ENCODE data around the gene ABCC6.

DNA sequence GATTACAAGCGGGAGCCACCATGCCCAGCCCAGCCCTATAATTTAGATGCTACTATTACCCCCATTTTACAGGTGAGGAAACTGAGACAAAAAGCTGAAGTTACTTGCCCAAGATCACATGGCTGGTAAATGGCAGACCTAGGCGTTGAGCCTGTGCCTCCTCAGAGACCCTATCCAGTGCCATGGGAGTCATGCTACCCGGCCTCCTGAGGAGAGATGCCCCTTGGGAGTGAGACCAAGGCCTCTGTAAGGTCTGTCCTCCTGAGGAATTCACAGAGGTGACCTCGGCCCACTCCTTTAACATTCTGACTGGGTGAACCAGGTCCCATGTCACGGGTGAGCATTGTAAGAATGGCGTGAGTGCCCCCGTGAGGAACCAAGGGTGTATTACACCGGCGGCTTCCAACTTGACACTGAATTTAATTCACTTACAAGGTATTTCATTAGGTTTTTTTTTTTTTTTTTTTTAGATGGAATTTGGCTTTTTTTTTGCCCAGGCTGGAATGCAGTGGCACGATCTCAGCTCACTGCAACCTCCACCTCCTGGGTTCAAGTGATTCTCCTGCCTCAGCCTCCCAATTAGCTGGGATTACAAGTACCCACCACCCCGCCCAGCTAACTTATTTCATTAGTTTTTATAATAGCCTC is 95.7 kb downstream of the ABCC6 start:
- TF ChIP-seq, protein P1, sequence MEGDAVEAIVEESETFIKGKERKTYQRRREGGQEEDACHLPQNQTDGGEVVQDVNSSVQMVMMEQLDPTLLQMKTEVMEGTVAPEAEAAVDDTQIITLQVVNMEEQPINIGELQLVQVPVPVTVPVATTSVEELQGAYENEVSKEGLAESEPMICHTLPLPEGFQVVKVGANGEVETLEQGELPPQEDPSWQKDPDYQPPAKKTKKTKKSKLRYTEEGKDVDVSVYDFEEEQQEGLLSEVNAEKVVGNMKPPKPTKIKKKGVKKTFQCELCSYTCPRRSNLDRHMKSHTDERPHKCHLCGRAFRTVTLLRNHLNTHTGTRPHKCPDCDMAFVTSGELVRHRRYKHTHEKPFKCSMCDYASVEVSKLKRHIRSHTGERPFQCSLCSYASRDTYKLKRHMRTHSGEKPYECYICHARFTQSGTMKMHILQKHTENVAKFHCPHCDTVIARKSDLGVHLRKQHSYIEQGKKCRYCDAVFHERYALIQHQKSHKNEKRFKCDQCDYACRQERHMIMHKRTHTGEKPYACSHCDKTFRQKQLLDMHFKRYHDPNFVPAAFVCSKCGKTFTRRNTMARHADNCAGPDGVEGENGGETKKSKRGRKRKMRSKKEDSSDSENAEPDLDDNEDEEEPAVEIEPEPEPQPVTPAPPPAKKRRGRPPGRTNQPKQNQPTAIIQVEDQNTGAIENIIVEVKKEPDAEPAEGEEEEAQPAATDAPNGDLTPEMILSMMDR (IDR thresholded peaks at IDR 0.05 in 4 of 5, conservative IDR thresholded peaks at IDR 0.05 in 1 of 5) = peak; percentile 85 to 93 (median 88)
- no peak for TF ChIP-seq POLR2A (IDR thresholded peaks at IDR 0.05)
